Measurements from ENCODE around the gene EXOSC7.

- TF ChIP-seq CTCF (IDR thresholded peaks at IDR 0.05) (no peak), POLR2A (IDR thresholded peaks at IDR 0.05) (no peak)
Observed at GRCh38 chr3:45041666-45042065, 65.6 kb downstream of the EXOSC7 start.

Data from adrenal gland (tissue), 5 donors.